Measurements from ENCODE around the gene PGAP3.

- TF ChIP-seq CTCF (IDR thresholded peaks at IDR 0.05) (no peak), POLR2AphosphoS5 (IDR thresholded peaks at IDR 0.05; ENCODE audit: low read depth, low read length) (no peak)
These were observed 27.2 kb downstream of the PGAP3 start for GRCh38 chr17:39660397-39661385.
